Heart left ventricle (tissue), 16 donors: ENCODE results near the gene C4orf33. TPM values are rescaled to one million over a fixed set of nuclear protein-coding genes. Genes with fewer than 3 reads are reported as not detected.
A peak's percentile ranks its signal among the peaks of the same experiment; 100 is the strongest.

Experiments used
- ATAC-seq, 4 donors: fragments of 200-7000 bp; cut with Tn5 transposase; one replicate each; pipeline ENCODE4 v1.9.1; 2020 to 2022; ENCODE audit warnings: moderate library complexity in 4 of 4, mild to moderate bottlenecking in 3 of 4, moderate number of reproducible peaks in 1 of 4
- DNase-seq, 5 donors: peaks; one replicate each; pipeline ENCODE4 v3.0.0-alpha.2; 2020
- H3K27ac ChIP-seq, 12 donors: fragments of 200-600 bp; sonication (generic) in 4 of 12; one replicate each; pipeline versions ENCODE4 v1.5.0 to v1.8.0; 2016 to 2022; ENCODE audit warnings: mild to moderate bottlenecking in 2 of 12
- H3K27me3 ChIP-seq, 9 donors: fragments of 200-600 bp; sonication (generic) in 2 of 9; one replicate each; pipeline versions ENCODE4 v1.5.1 to v1.8.0; 2016 to 2022; ENCODE audit warnings: mild to moderate bottlenecking in 3 of 9
- H3K36me3 ChIP-seq, 9 donors: fragments of 200-600 bp; sonication (generic) in 2 of 9; one replicate each; pipeline versions ENCODE4 v1.5.0 to v1.8.0; 2018 to 2022; ENCODE audit warnings: mild to moderate bottlenecking in 2 of 9
- H3K4me1 ChIP-seq, 12 donors: fragments of 200-600 bp; sonication (generic) in 4 of 12; one replicate each; pipeline versions ENCODE4 v1.5.0 to v1.8.0; 2016 to 2022; ENCODE audit warnings: mild to moderate bottlenecking in 3 of 12
- H3K4me3 ChIP-seq, 12 donors: fragments of 200-600 bp; sonication (generic) in 4 of 12; one replicate each; pipeline versions ENCODE4 v1.5.0 to v1.8.0; 2017 to 2022; ENCODE audit warnings: mild to moderate bottlenecking in 9 of 12, moderate library complexity in 4 of 12
- H3K9me3 ChIP-seq, 12 donors: fragments of 200-600 bp; sonication (generic) in 4 of 12; one replicate each; pipeline versions ENCODE4 v1.5.0 to v1.8.0; 2016 to 2022; ENCODE audit warnings: mild to moderate bottlenecking in 1 of 12
- POLR2A ChIP-seq, 2 donors: fragments of 450-650 bp; IDR thresholded peaks; one replicate each; pipeline ENCODE4 v1.6.1; 2017; ENCODE audit warnings: antibody characterized with exemption in 2 of 2, mild to moderate bottlenecking in 2 of 2, moderate library complexity in 2 of 2
- WGBS, 4 donors: extraction: QIAGEN DNeasy Blood & Tissue Kit in 2 of 4; methylation state at CpG; one replicate each; pipeline versions ENCODE4 v1.1.5 to v1.1.7; 2013 to 2018; 5-methylcytosine and 5-hydroxymethylcytosine counted together
- intact Hi-C, 10 donors: fragments of 100-400 bp; cut with DNase I; formaldehyde crosslinking; loops; one replicate each; pipeline versions ENCODE4 v1.11.1 to v1.14.2; 2022
- polyA plus RNA-seq, 2 donors: library from polyadenylated mRNA; stranded (reverse); fragments of 200-250 nt; gene quantifications; one replicate each; pipeline ENCODE4 v1.2.3, GENCODE V29; 2013
- total RNA-seq, 9 donors: library from RNA; depleted of rRNA in 2 of 9; stranded (reverse); fragments of >200 nt in 2 of 9; fragmentation: NEBNext Ultra II Directional in 3 of 9; extraction: Animal tissue kit (Norgen Biotek cat#: 25700) in 3 of 9; gene quantifications; one replicate each; pipeline versions ENCODE4 v1.1.0 to v1.2.4, GENCODE V29; 2016 to 2023
- TF ChIP-seq, protein P1 (sequence below), 12 donors: fragments of 200-600 bp; sonication (generic) in 4 of 12; IDR thresholded peaks; one replicate each; pipeline versions ENCODE4 v1.5.0 to v1.8.0; 2018 to 2022; ENCODE audit warnings: antibody characterized with exemption in 12 of 12, mild to moderate bottlenecking in 5 of 12
- donor health status: ischemic (EF 13 %, LVEDD 7.1; RV severe dilation, severe dysfunction).
- donor health status: healthy with polysubstance abuse.
- donor health status: DM: no; HTN: yes; CAD: no.
- donor health status: DM: no; HTN: no; CAD: no.
- donor health status: ischemic (EF 25% LVEDD 6.9; RV normal size, moderate dysfunction).
- donor health status: ischemic (EF 25% LVEDD 5.7; RV mildly dilated, moderate dysfunction).
- donor health status: healthy.
- donor health status: DM: yes; HTN: yes; CAD: no.
- donor health status: ischemic (EF 35%, LVEDD 5.7; RV mildly dilated, moderate dysfunction).
- donor health status: nonischemic (EF 11% LVEDD 7.7; RV severe dilation, severe dysfunction).
- donor health status: DM: yes; HTN: yes; CAD: no.
- donor health status: PGD.
- donor health status: ischemic (EF 29% LVEDD 5.4; RV normal size, mild dysfunction).
- donor health status: nonischemic (EF 23%, LVEDD 6.1; RV moderate dilation, normal function).

Gene C4orf33
- total and polyA plus RNA-seq, 11 donors = 2.8 to 11.7 (median 4.3) TPM

DNA sequence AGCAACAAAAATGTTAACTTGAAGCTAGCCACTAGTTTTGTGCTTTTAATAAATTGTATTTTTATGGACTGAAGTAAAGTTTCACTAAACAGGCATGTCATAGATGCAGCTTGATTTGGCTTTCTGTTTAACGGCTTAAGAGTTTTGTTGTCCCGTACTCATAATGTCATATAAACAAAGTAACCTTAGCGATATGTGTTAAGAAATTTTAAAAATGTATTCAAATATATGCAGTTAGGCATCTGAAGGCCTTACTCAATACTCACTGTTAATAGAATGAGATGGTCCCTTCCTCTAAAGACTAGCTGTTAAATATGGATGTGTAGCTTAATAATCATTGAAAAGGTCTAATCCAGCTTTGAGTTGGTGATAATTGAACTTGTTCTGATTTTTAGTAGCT, 1.6 kb upstream of the C4orf33 start:
- 77 to 89% (median 81%) methylated on average over 3 of the region's 3 CpGs for WGBS, 4 donors
- Histone ChIP-seq H3K4me3 (peak overlapping the region in 9 of 12 donors; percentile 50 to 92 (median 79)), H3K27me3 (no peaks in the 10 kb centered on the region), H3K36me3 (no peaks in the 10 kb centered on the region), H3K4me1 (peaks cover 0 to 55% (median 23%) of the 10 kb centered on the region in 12 donors), H3K9me3 (no peaks in the 10 kb centered on the region), H3K27ac (peak overlapping the region in 4 of 12 donors; percentile 95 to 98 (median 98))
- TF ChIP-seq POLR2A (IDR thresholded peaks at IDR 0.05) = no peak
- TF ChIP-seq, protein P1, sequence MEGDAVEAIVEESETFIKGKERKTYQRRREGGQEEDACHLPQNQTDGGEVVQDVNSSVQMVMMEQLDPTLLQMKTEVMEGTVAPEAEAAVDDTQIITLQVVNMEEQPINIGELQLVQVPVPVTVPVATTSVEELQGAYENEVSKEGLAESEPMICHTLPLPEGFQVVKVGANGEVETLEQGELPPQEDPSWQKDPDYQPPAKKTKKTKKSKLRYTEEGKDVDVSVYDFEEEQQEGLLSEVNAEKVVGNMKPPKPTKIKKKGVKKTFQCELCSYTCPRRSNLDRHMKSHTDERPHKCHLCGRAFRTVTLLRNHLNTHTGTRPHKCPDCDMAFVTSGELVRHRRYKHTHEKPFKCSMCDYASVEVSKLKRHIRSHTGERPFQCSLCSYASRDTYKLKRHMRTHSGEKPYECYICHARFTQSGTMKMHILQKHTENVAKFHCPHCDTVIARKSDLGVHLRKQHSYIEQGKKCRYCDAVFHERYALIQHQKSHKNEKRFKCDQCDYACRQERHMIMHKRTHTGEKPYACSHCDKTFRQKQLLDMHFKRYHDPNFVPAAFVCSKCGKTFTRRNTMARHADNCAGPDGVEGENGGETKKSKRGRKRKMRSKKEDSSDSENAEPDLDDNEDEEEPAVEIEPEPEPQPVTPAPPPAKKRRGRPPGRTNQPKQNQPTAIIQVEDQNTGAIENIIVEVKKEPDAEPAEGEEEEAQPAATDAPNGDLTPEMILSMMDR (IDR thresholded peaks at IDR 0.05) = no peak
- intact Hi-C loops = loop anchor here in 3 of 10 donors (5.0 to 10.0 kb wide), 5 partner anchors 280 to 1032 kb away; partner anchors contain the start of genes PGRMC2 (in 2 of the 3) and LARP1B (in 1 of the 3)
- ATAC-seq (no peak), DNase-seq (no peak)

GRCh38 chr4:129098531-129099001, 2.6 kb downstream of the C4orf33 start:
- no peak overlapping the region for H3K27ac ChIP-seq
- TF ChIP-seq POLR2A (IDR thresholded peaks at IDR 0.05) = no peak
- TF ChIP-seq, protein P1 (IDR thresholded peaks at IDR 0.05) = no peak
- ATAC-seq = no peak
- H3K4me3 ChIP-seq = no peak overlapping the region
- H3K4me1 ChIP-seq = peaks cover 0 to 22% (median 10%) of the 10 kb centered on the region in 12 donors
- DNase-seq = no peak
- H3K9me3 ChIP-seq = no peaks in the 10 kb centered on the region
- peaks cover 0 to 7% (median 3%) of the 10 kb centered on the region in 9 donors for H3K36me3 ChIP-seq
- H3K27me3 ChIP-seq = no peaks in the 10 kb centered on the region
- intact Hi-C loops = loop anchor here in 2 of 10 donors (10.0 kb wide), 2 partner anchors 284 to 814 kb away; partner anchors contain the start of gene PGRMC2 (in 1 of the 2)

- Histone ChIP-seq H3K27me3 (no peaks in the 10 kb centered on the region), H3K4me1 (peaks cover 0 to 14% (median 0%) of the 10 kb centered on the region in 12 donors), H3K36me3 (peaks cover 0 to 14% (median 0%) of the 10 kb centered on the region in 9 donors), H3K27ac (peak overlapping the region in 1 of 12 donors; percentile 18), H3K4me3 (no peak overlapping the region), H3K9me3 (no peaks in the 10 kb centered on the region)
- 55 to 66% (median 59%) methylated on average over 3 of the region's 3 CpGs for WGBS, 4 donors
- intact Hi-C loops = no loop called here
- DNase-seq (no peak), ATAC-seq (peak; percentile 60 to 85 (median 76))
- TF ChIP-seq, protein P1 (IDR thresholded peaks at IDR 0.05) = no peak
- no peak for TF ChIP-seq POLR2A (IDR thresholded peaks at IDR 0.05)
Observed at GRCh38 chr4:129109965-129110824, 14.2 kb downstream of the C4orf33 start.

GRCh38 chr4:129110931-129111330, 15.0 kb downstream of the C4orf33 start:
- no peaks in the 10 kb centered on the region for H3K27me3 ChIP-seq

More at GRCh38 chr4:129110931-129111330, 15.0 kb downstream of the C4orf33 start:
- Histone ChIP-seq H3K4me3 (no peak overlapping the region), H3K9me3 (no peaks in the 10 kb centered on the region), H3K27ac (no peak overlapping the region), H3K36me3 (peaks cover 0 to 14% (median 0%) of the 10 kb centered on the region in 9 donors), H3K4me1 (peaks cover 0 to 14% (median 0%) of the 10 kb centered on the region in 12 donors)
- TF ChIP-seq, protein P1 (IDR thresholded peaks at IDR 0.05) = no peak
- TF ChIP-seq POLR2A (IDR thresholded peaks at IDR 0.05) = no peak
- no peak for DNase-seq
- WGBS, 4 donors = 85 to 95% (median 86%) methylated on average over 3 of the region's 3 CpGs
- intact Hi-C loops = no loop called here
- no peak for ATAC-seq
